ENCODE measurements around the gene LASP1NB. TPM values are rescaled to one million over a fixed set of nuclear protein-coding genes. Genes with fewer than 3 reads are reported as not detected.

LASP1NB gene

Small RNA genes lying within 50 kb of the gene (microRNA-seq; reads per million reads assigned to microRNA genes)
- 0 reads per million in 2 experiments for gene MIR6779 (ENCODE audit: borderline microRNAs expressed in 2 of 2, borderline number of aligned reads in 2 of 2, borderline replicate concordance in 1 of 2)

Small RNA genes lying within 50 kb of the gene (small RNA-seq; reads per million reads assigned to genes)
- gene MIR6779 (ENCODE audit: insufficient read depth), result not detected

Other genes starting within 250 kb of the LASP1NB start
- gene MLLT6, start 220.3 kb upstream of the LASP1NB start, total RNA-seq (2021; fragmentation: NEBNext Ultra II Directional; extraction: Animal tissue kit (Norgen Biotek cat#: 25700)), result 7.7 and 8.0 TPM in 2 replicates
- gene MLLT6, start 220.3 kb upstream of the LASP1NB start, polyA plus RNA-seq (2011; rRNA removed), result 6.5 and 7.7 TPM in 2 replicates
- gene CISD3, start 195.3 kb upstream of the LASP1NB start, total RNA-seq (2021; fragmentation: NEBNext Ultra II Directional; extraction: Animal tissue kit (Norgen Biotek cat#: 25700)), result 11.1 and 11.6 TPM in 2 replicates
- 8.4 and 9.4 TPM in 2 replicates for gene CISD3, start 195.3 kb upstream of the LASP1NB start, polyA plus RNA-seq (2011; rRNA removed)
- 86.1 and 93.3 TPM in 2 replicates for gene PCGF2, start 177.3 kb upstream of the LASP1NB start, total RNA-seq (2021; fragmentation: NEBNext Ultra II Directional; extraction: Animal tissue kit (Norgen Biotek cat#: 25700))
- 42.1 and 81.4 TPM in 2 replicates for gene PCGF2, start 177.3 kb upstream of the LASP1NB start, polyA plus RNA-seq (2011; rRNA removed)
- 291 and 301 TPM in 2 replicates for gene PSMB3, start 172.9 kb upstream of the LASP1NB start, total RNA-seq (2021; fragmentation: NEBNext Ultra II Directional; extraction: Animal tissue kit (Norgen Biotek cat#: 25700))
- 866 and 914 TPM in 2 replicates for gene PSMB3, start 172.9 kb upstream of the LASP1NB start, polyA plus RNA-seq (2011; rRNA removed)
- gene PIP4K2B, start 126.1 kb upstream of the LASP1NB start, total RNA-seq (2021; fragmentation: NEBNext Ultra II Directional; extraction: Animal tissue kit (Norgen Biotek cat#: 25700)), result 57.7 and 57.8 TPM in 2 replicates
- 21.5 and 24.8 TPM in 2 replicates for gene PIP4K2B, start 126.1 kb upstream of the LASP1NB start, polyA plus RNA-seq (2011; rRNA removed)
- 13.1 and 15.8 TPM in 2 replicates for gene CWC25, start 100.3 kb upstream of the LASP1NB start, total RNA-seq (2021; fragmentation: NEBNext Ultra II Directional; extraction: Animal tissue kit (Norgen Biotek cat#: 25700))
- gene CWC25, start 100.3 kb upstream of the LASP1NB start, polyA plus RNA-seq (2011; rRNA removed), result 9.2 and 11.1 TPM in 2 replicates
- 2,091 and 2,148 TPM in 2 replicates for gene RPL23, start 71.9 kb upstream of the LASP1NB start, total RNA-seq (2021; fragmentation: NEBNext Ultra II Directional; extraction: Animal tissue kit (Norgen Biotek cat#: 25700))
- 1,486 and 2,502 TPM in 2 replicates for gene RPL23, start 71.9 kb upstream of the LASP1NB start, polyA plus RNA-seq (2011; rRNA removed)
- 170 and 180 TPM in 2 replicates for gene LASP1, start 55.6 kb upstream of the LASP1NB start, total RNA-seq (2021; fragmentation: NEBNext Ultra II Directional; extraction: Animal tissue kit (Norgen Biotek cat#: 25700))
- gene LASP1, start 55.6 kb upstream of the LASP1NB start, polyA plus RNA-seq (2011; rRNA removed), result 114 and 182 TPM in 2 replicates
- gene FBXO47, start 41.8 kb downstream of the LASP1NB start, total RNA-seq (2021; fragmentation: NEBNext Ultra II Directional; extraction: Animal tissue kit (Norgen Biotek cat#: 25700)), result not detected in 2 replicates
- not detected in 2 replicates for gene FBXO47, start 41.8 kb downstream of the LASP1NB start, polyA plus RNA-seq (2011; rRNA removed)
- 3.4 and 4.1 TPM in 2 replicates for gene PLXDC1, start 226.0 kb downstream of the LASP1NB start, total RNA-seq (2021; fragmentation: NEBNext Ultra II Directional; extraction: Animal tissue kit (Norgen Biotek cat#: 25700))
- 14.6 and 17.9 TPM in 2 replicates for gene PLXDC1, start 226.0 kb downstream of the LASP1NB start, polyA plus RNA-seq (2011; rRNA removed)
- not detected in 2 replicates for gene ARL5C, start 240.5 kb downstream of the LASP1NB start, total RNA-seq (2021; fragmentation: NEBNext Ultra II Directional; extraction: Animal tissue kit (Norgen Biotek cat#: 25700))
- gene ARL5C, start 240.5 kb downstream of the LASP1NB start, polyA plus RNA-seq (2011; rRNA removed), result not detected in 2 replicates